CD4-positive, alpha-beta T cell (primary cell): ENCODE results near the gene RNF130. TPM values are rescaled to one million over a fixed set of nuclear protein-coding genes. Genes with fewer than 3 reads are reported as not detected.

Experiments
- ATAC-seq: fragments of 200-7000 bp; cut with Tn5 transposase; one replicate; pipeline ENCODE4 v1.10.0; 2022; ENCODE audit warnings: mild to moderate bottlenecking; ENCODE audit not compliant: poor library complexity
- CTCF ChIA-PET: fragments of 350-600 bp; sonication (Branson Sonifier 250); formaldehyde crosslinking; loops from one replicate; lab custom pipeline; 2021; ENCODE audit warnings: antibody characterized with exemption, inconsistent platforms; lab: Charles Lee
- POLR2A ChIA-PET: fragments of 350-600 bp; sonication (Branson Sonifier 250); formaldehyde crosslinking; loops from one replicate; lab custom pipeline; 2021; ENCODE audit warnings: antibody characterized with exemption, inconsistent platforms; lab: Charles Lee
- DNase-seq, 14 experiments: peaks; one replicate each; pipeline ENCODE4 v3.0.0-alpha.2; 2013 to 2020; ENCODE audit warnings: mixed read lengths in 2 of 14
- H3K27ac ChIP-seq, 2 donors: one replicate each; pipeline versions ENCODE4 v1.5.1 to v1.7.0; 2013; ENCODE audit warnings: low read length in 2 of 2, low read depth in 1 of 2, mild to moderate bottlenecking in 1 of 2
- H3K27me3 ChIP-seq, 2 experiments: 1 replicate in 1 of 2; 2 replicates in 1 of 2; pipeline versions ENCODE4 v1.6.1 to v1.7.0; 2013; ENCODE audit warnings: low read length in 2 of 2, control low read depth in 1 of 2, mild to moderate bottlenecking in 1 of 2, moderate library complexity in 1 of 2; ENCODE audit not compliant: insufficient read depth in 2 of 2, control insufficient read depth in 1 of 2
- H3K36me3 ChIP-seq: one replicate; pipeline ENCODE4 v1.6.1; 2013; ENCODE audit warnings: low read length, control low read depth; ENCODE audit not compliant: insufficient read depth
- H3K4me1 ChIP-seq: one replicate; pipeline ENCODE4 v1.6.1; 2013; ENCODE audit warnings: low read length, control low read depth; ENCODE audit not compliant: insufficient read depth
- H3K4me3 ChIP-seq: one replicate; pipeline ENCODE4 v1.5.1; 2013; ENCODE audit warnings: mild to moderate bottlenecking, low read length, moderate library complexity
- H3K9me3 ChIP-seq, 2 experiments: 1 replicate in 1 of 2; 2 replicates in 1 of 2; pipeline versions ENCODE4 v1.6.1 to v1.7.0; 2013; ENCODE audit warnings: low read length in 2 of 2, mild to moderate bottlenecking in 2 of 2, control low read depth in 1 of 2, moderate library complexity in 1 of 2; ENCODE audit not compliant: control insufficient read depth in 1 of 2, insufficient read depth in 1 of 2
- H3K27ac Mint-ChIP-seq: one replicate; pipeline ENCODE4 v1.8.0; 2020; ENCODE audit warnings: mixed read lengths
- H3K27me3 Mint-ChIP-seq: one replicate; pipeline ENCODE4 v1.8.0; 2021; ENCODE audit warnings: mixed read lengths
- H3K36me3 Mint-ChIP-seq: one replicate; pipeline ENCODE4 v1.8.0; 2021; ENCODE audit warnings: low read depth, mixed read lengths
- H3K4me1 Mint-ChIP-seq: one replicate; pipeline ENCODE4 v1.8.0; 2021; ENCODE audit warnings: low read depth, mixed read lengths
- H3K4me3 Mint-ChIP-seq: one replicate; pipeline ENCODE4 v1.8.0; 2020; ENCODE audit warnings: mild to moderate bottlenecking, mixed read lengths
- H3K9me3 Mint-ChIP-seq: one replicate; pipeline ENCODE4 v1.8.0; 2020; ENCODE audit warnings: mixed read lengths
- CTCF ChIP-seq: fragments of 200-600 bp; IDR thresholded peaks from one replicate; pipeline ENCODE4 v1.8.0; 2022; ENCODE audit warnings: antibody characterized with exemption, mild to moderate bottlenecking
- intact Hi-C, 2 experiments: fragments of 100-400 bp; cut with DNase I in 1 of 2; cut with micrococcal nuclease in 1 of 2; formaldehyde crosslinking; loops; one replicate each; pipeline versions ENCODE4 v1.15.1 to v1.9.0; 2023 to 2025; cut with DNase I, micrococcal nuclease
- total RNA-seq, 174 experiments: library from RNA in 2 of 174; stranded (reverse) in 2 of 174; gene quantifications; one replicate each; pipeline ENCODE4 v1.2.3 and lab custom pipeline; 2021 to 2026

The RNF130 gene
- total RNA-seq, 2 experiments from 2014 or later = 18.2 to 19.1 TPM

- Histone ChIP-seq H3K27ac (no peak overlapping the region), H3K4me3 (no peak overlapping the region), H3K4me1 (no peaks in the 10 kb centered on the region), H3K9me3 (no peaks in the 10 kb centered on the region), H3K36me3 (peaks cover 2% of the 10 kb centered on the region), H3K27me3 (no peaks in the 10 kb centered on the region)
- intact Hi-C loops = no loop called here
- ATAC-seq = no peak
- no peak overlapping the region for H3K4me3 Mint-ChIP-seq
- no peaks in the 10 kb centered on the region for H3K4me1 Mint-ChIP-seq
- DNase-seq = no peak
- peaks cover 14% of the 10 kb centered on the region for H3K36me3 Mint-ChIP-seq
- no peaks in the 10 kb centered on the region for H3K9me3 Mint-ChIP-seq
- POLR2A ChIA-PET = no interaction called here
- no peak for TF ChIP-seq CTCF
- H3K27ac Mint-ChIP-seq = no peak overlapping the region
- CTCF ChIA-PET = no interaction called here
- no peaks in the 10 kb centered on the region for H3K27me3 Mint-ChIP-seq
Observed at GRCh38 chr5:179955630-179956029, 115.9 kb downstream of the RNF130 start.

DNA sequence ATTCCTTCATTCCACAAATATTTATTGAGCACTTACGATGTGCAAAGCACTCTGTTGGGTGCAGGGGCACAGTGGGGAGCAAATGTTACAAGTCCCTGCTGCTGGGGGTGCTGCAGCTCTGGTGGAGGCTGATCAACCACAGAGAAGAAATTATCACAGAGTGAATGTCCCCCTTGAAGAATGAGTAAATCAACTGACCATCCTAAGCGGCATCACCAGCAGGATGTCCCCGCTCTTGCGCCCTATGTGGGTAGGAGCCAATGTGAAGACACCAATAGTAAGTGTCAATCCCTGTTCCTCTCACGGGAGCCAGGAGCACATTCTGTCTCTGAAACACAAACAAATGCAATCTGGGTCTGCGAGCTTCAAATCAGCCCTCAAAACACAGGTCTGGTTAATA lies 116.5 kb downstream of the RNF130 start:
- CTCF ChIA-PET = no interaction called here
- H3K9me3 Mint-ChIP-seq = no peaks in the 10 kb centered on the region
- DNase-seq (no peak), ATAC-seq (no peak)
- no peak for TF ChIP-seq CTCF
- intact Hi-C loops = no loop called here
- POLR2A ChIA-PET = no interaction called here
- H3K27ac Mint-ChIP-seq = no peak overlapping the region
- no peaks in the 10 kb centered on the region for H3K4me1 Mint-ChIP-seq
- H3K36me3 Mint-ChIP-seq = peaks cover 8% of the 10 kb centered on the region
- Histone ChIP-seq H3K36me3 (peaks cover 2% of the 10 kb centered on the region), H3K9me3 (no peaks in the 10 kb centered on the region), H3K27me3 (no peaks in the 10 kb centered on the region), H3K4me1 (no peaks in the 10 kb centered on the region), H3K27ac (no peak overlapping the region), H3K4me3 (no peak overlapping the region)
- no peak overlapping the region for H3K4me3 Mint-ChIP-seq
- no peaks in the 10 kb centered on the region for H3K27me3 Mint-ChIP-seq

DNA sequence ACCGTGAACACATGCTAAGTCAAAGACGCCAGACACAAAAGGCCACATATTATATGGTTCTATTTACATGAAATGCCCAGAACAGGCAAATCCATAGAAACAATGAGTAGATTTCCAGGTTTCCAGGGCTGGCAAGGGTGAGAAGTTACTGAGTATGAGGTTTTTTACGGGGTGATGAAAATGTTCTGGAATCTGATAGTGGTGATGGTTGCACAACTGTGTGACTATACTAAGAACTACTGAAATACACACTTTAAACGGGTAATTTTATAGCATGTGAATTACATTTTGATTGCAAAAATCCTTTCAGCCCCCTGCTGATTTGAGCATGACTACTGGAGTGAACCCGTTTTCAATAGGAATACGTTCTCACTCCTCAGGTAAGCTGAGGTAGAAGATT lies 117.1 kb downstream of the RNF130 start:
- POLR2A ChIA-PET = no interaction called here
- intact Hi-C loops = no loop called here
- Histone ChIP-seq H3K27ac (no peak overlapping the region), H3K4me1 (no peaks in the 10 kb centered on the region), H3K4me3 (no peak overlapping the region), H3K36me3 (peaks cover 2% of the 10 kb centered on the region), H3K9me3 (no peaks in the 10 kb centered on the region), H3K27me3 (no peaks in the 10 kb centered on the region)
- no peak overlapping the region for H3K4me3 Mint-ChIP-seq
- H3K27me3 Mint-ChIP-seq = no peaks in the 10 kb centered on the region
- DNase-seq (no peak), ATAC-seq (no peak)
- CTCF ChIA-PET = no interaction called here
- H3K27ac Mint-ChIP-seq = no peak overlapping the region
- peaks cover 8% of the 10 kb centered on the region for H3K36me3 Mint-ChIP-seq
- no peaks in the 10 kb centered on the region for H3K9me3 Mint-ChIP-seq
- no peaks in the 10 kb centered on the region for H3K4me1 Mint-ChIP-seq
- TF ChIP-seq CTCF = no peak
